Lung (tissue), 12 donors: ENCODE results near the gene DNAJC13. TPM values are rescaled to one million over a fixed set of nuclear protein-coding genes. Genes with fewer than 3 reads are reported as not detected.

Source experiments
- ATAC-seq: fragments of 200-7000 bp; cut with Tn5 transposase; one replicate; pipeline ENCODE4 v1.9.1; 2020; ENCODE audit warnings: moderate number of reproducible peaks; ENCODE audit not compliant: insufficient read depth, low FRiP score
- DNase-seq, 3 donors: peaks; one replicate each; pipeline ENCODE4 v3.0.0-alpha.2; 2013 to 2017
- H3K27ac ChIP-seq, 2 donors: one replicate each; pipeline ENCODE4 v1.5.1; 2013; ENCODE audit warnings: mild to moderate bottlenecking in 2 of 2, moderate library complexity in 2 of 2, control low read depth in 1 of 2, inconsistent platforms in 1 of 2, low read depth in 1 of 2, low read length in 1 of 2
- H3K27me3 ChIP-seq, 3 donors: one replicate each; pipeline ENCODE4 v1.5.1; 2013; ENCODE audit warnings: low read length in 2 of 3; ENCODE audit not compliant: control insufficient read depth in 3 of 3, insufficient read depth in 3 of 3
- H3K36me3 ChIP-seq, 4 donors: one replicate each; pipeline ENCODE4 v1.5.1; 2013; ENCODE audit warnings: low read length in 4 of 4, mild to moderate bottlenecking in 1 of 4, moderate library complexity in 1 of 4; ENCODE audit not compliant: control insufficient read depth in 4 of 4, insufficient read depth in 4 of 4
- H3K4me1 ChIP-seq, 5 donors: one replicate each; pipeline ENCODE4 v1.5.1; 2013; ENCODE audit warnings: low read length in 5 of 5, mild to moderate bottlenecking in 2 of 5, moderate library complexity in 1 of 5; ENCODE audit not compliant: control insufficient read depth in 5 of 5, insufficient read depth in 5 of 5
- H3K4me3 ChIP-seq: one replicate; pipeline ENCODE4 v1.5.1; 2013; ENCODE audit warnings: mild to moderate bottlenecking, control low read depth, moderate library complexity
- H3K9ac ChIP-seq, 2 donors: one replicate each; pipeline ENCODE4 v1.5.1; 2013; ENCODE audit warnings: low read length in 2 of 2, control low read depth in 1 of 2; ENCODE audit not compliant: insufficient read depth in 1 of 2
- H3K9me3 ChIP-seq, 4 donors: one replicate each; pipeline ENCODE4 v1.5.1; 2013; ENCODE audit warnings: low read length in 3 of 4, mild to moderate bottlenecking in 1 of 4, moderate library complexity in 1 of 4; ENCODE audit not compliant: control insufficient read depth in 4 of 4, insufficient read depth in 3 of 4
- WGBS, 2 donors: extraction: QIAGEN DNeasy Blood & Tissue Kit; methylation state at CpG; one replicate each; pipeline ENCODE4 v1.1.7; 2013; 5-methylcytosine and 5-hydroxymethylcytosine counted together
- polyA plus RNA-seq, 2 donors: library from polyadenylated mRNA; stranded (reverse); fragments of 200-250 nt; gene quantifications; one replicate each; pipeline ENCODE4 v1.2.1, GENCODE V29; 2013
- total RNA-seq, 2 donors: library from RNA; depleted of rRNA in 1 of 2; stranded (reverse); fragments of >200 nt in 1 of 2; gene quantifications; one replicate each; pipeline ENCODE4 v1.2.1, GENCODE V29; 2014 to 2021
- TF ChIP-seq, protein P1 (sequence below): IDR thresholded peaks from 2 replicates; pipeline ENCODE4 v1.5.1; 2012; ENCODE audit warnings: mild to moderate bottlenecking; ENCODE audit errors: control extremely low read depth, extremely low read depth
- donor health status: control.
- donor health status: control.
- donor health status: Bipolar disorder and iron deficiency.
- donor health status: healthy.
- donor health status: DM: yes; HTN: yes; CAD: no.

DNAJC13 gene
- total and polyA plus RNA-seq, 4 donors = 6.7 to 132 (median 23.5) TPM

- Histone ChIP-seq H3K9me3 (no peaks in the 10 kb centered on the region), H3K4me3 (no peak overlapping the region), H3K36me3 (peaks cover 22 to 58% (median 39%) of the 10 kb centered on the region in 4 donors), H3K9ac (no peak overlapping the region), H3K4me1 (no peaks in the 10 kb centered on the region), H3K27ac (no peak overlapping the region), H3K27me3 (no peaks in the 10 kb centered on the region)
- 95 to 100% methylated on average over 1 of the region's 1 CpG for WGBS, 2 donors
- TF ChIP-seq, protein P1, sequence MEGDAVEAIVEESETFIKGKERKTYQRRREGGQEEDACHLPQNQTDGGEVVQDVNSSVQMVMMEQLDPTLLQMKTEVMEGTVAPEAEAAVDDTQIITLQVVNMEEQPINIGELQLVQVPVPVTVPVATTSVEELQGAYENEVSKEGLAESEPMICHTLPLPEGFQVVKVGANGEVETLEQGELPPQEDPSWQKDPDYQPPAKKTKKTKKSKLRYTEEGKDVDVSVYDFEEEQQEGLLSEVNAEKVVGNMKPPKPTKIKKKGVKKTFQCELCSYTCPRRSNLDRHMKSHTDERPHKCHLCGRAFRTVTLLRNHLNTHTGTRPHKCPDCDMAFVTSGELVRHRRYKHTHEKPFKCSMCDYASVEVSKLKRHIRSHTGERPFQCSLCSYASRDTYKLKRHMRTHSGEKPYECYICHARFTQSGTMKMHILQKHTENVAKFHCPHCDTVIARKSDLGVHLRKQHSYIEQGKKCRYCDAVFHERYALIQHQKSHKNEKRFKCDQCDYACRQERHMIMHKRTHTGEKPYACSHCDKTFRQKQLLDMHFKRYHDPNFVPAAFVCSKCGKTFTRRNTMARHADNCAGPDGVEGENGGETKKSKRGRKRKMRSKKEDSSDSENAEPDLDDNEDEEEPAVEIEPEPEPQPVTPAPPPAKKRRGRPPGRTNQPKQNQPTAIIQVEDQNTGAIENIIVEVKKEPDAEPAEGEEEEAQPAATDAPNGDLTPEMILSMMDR = no peak
- DNase-seq (no peak), ATAC-seq (no peak)
Observed at GRCh38 chr3:132509506-132509905, 92.2 kb downstream of the DNAJC13 start.

- TF ChIP-seq, protein P1 = no peak
- H3K4me1 ChIP-seq = no peaks in the 10 kb centered on the region
- H3K36me3 ChIP-seq = peaks cover 21 to 70% (median 43%) of the 10 kb centered on the region in 4 donors
- H3K4me3 ChIP-seq = no peak overlapping the region
- DNase-seq = no peak
- no peak overlapping the region for H3K27ac ChIP-seq
- WGBS, 2 donors = 79 to 81% methylated on average over 5 of the region's 5 CpGs
- no peaks in the 10 kb centered on the region for H3K27me3 ChIP-seq
- no peak for ATAC-seq
- H3K9ac ChIP-seq = no peak overlapping the region
- H3K9me3 ChIP-seq = no peaks in the 10 kb centered on the region
Observed at GRCh38 chr3:132513057-132513456, 95.8 kb downstream of the DNAJC13 start.

DNA sequence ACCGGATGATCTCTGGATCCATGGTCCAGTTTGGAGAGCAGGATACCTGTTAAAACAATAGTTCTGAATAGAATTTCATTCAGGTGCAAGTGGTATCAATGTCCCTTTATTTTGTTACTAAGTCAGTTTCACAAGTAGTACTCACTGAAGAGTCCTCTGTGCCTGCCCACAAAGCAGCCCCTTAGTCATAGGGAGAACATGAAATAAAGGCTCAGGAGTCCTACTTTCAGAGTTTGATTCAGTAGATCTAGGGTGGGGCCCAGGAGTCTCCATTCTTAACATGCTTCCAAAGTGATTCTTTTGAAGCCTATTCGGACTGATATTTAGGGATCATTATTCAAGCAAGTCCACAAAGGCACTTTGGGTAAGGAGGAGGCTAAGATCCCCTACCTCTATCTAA, 100.0 kb downstream of the DNAJC13 start:
- Histone ChIP-seq H3K27me3 (no peaks in the 10 kb centered on the region), H3K9ac (no peak overlapping the region), H3K36me3 (peaks cover 18 to 57% (median 34%) of the 10 kb centered on the region in 4 donors), H3K27ac (no peak overlapping the region), H3K4me1 (no peaks in the 10 kb centered on the region), H3K9me3 (no peaks in the 10 kb centered on the region), H3K4me3 (no peak overlapping the region)
- WGBS, 2 donors = 96 to 98% methylated on average over 2 of the region's 2 CpGs
- TF ChIP-seq, protein P1 = no peak
- DNase-seq (no peak), ATAC-seq (no peak)

GRCh38 chr3:132519914-132520313, 102.6 kb downstream of the DNAJC13 start:
- 92 to 95% methylated on average over 5 of the region's 5 CpGs for WGBS, 2 donors
- Histone ChIP-seq H3K4me3 (no peak overlapping the region), H3K27me3 (no peaks in the 10 kb centered on the region), H3K36me3 (peaks cover 16 to 55% (median 36%) of the 10 kb centered on the region in 4 donors), H3K4me1 (no peaks in the 10 kb centered on the region), H3K9me3 (no peaks in the 10 kb centered on the region), H3K27ac (no peak overlapping the region), H3K9ac (no peak overlapping the region)
- no peak for ATAC-seq
- DNase-seq = no peak
- TF ChIP-seq, protein P1 = no peak
